Smooth muscle cell (in vitro differentiated cells): Measurements from ENCODE around the gene FCER2. TPM values are rescaled to one million over a fixed set of nuclear protein-coding genes. Genes with fewer than 3 reads are reported as not detected.

Source experiments
- DNase-seq: peaks from one replicate; lab custom pipeline; 2025; ENCODE audit not compliant: unreplicated experiment; lab: John Stamatoyannopoulos, UW
- H2AFZ ChIP-seq: fragments of 200-600 bp; sonication (generic); 2 replicates; pipeline ENCODE4 v1.6.0; 2016; ENCODE audit warnings: antibody characterized with exemption, low read depth, mild to moderate bottlenecking
- H3F3A ChIP-seq: fragments of 200-600 bp; sonication (generic); 2 replicates; pipeline ENCODE4 v1.6.0; 2017; ENCODE audit warnings: antibody characterized with exemption, low read depth
- H3K27ac ChIP-seq: fragments of 200-600 bp; sonication (generic); 2 replicates; pipeline ENCODE4 v1.5.1; 2016; ENCODE audit warnings: low read depth, mild to moderate bottlenecking
- H3K27me3 ChIP-seq: fragments of 200-600 bp; sonication (generic); 2 replicates; pipeline ENCODE4 v1.6.1; 2016; ENCODE audit warnings: low read depth, mild to moderate bottlenecking
- H3K36me3 ChIP-seq: fragments of 200-600 bp; sonication (generic); 2 replicates; pipeline ENCODE4 v1.5.1; 2016; ENCODE audit warnings: low read depth
- H3K4me1 ChIP-seq: fragments of 200-600 bp; sonication (generic); 2 replicates; pipeline ENCODE4 v1.5.1; 2016; ENCODE audit warnings: low read depth
- H3K4me2 ChIP-seq: fragments of 200-600 bp; sonication (generic); 2 replicates; pipeline ENCODE4 v1.6.0; 2016; ENCODE audit warnings: mild to moderate bottlenecking
- H3K4me3 ChIP-seq: fragments of 200-600 bp; sonication (generic); 2 replicates; pipeline ENCODE4 v1.5.1; 2016; ENCODE audit warnings: mild to moderate bottlenecking
- H3K79me2 ChIP-seq: fragments of 200-600 bp; sonication (generic); 2 replicates; pipeline ENCODE4 v1.6.0; 2016; ENCODE audit warnings: low read depth, mild to moderate bottlenecking
- H3K9ac ChIP-seq: fragments of 200-600 bp; sonication (generic); 2 replicates; pipeline ENCODE4 v1.6.0; 2016; ENCODE audit warnings: low read depth
- H3K9me3 ChIP-seq: fragments of 200-600 bp; sonication (generic); replicated peaks from 2 replicates; pipeline ENCODE4 v1.5.1; 2016; ENCODE audit warnings: low read depth
- H4K20me1 ChIP-seq: fragments of 200-600 bp; sonication (generic); 2 replicates; pipeline ENCODE4 v1.6.0; 2016; ENCODE audit warnings: low read depth
- WGBS: methylation state at CpG from one replicate; pipeline ENCODE4 v1.1.7; 2016; ENCODE audit warnings: low lambda C conversion rate; 5-methylcytosine and 5-hydroxymethylcytosine counted together
- polyA plus RNA-seq: library from polyadenylated mRNA; unstranded; fragments of >200 nt; fragmentation: Nextera tagmentation; extraction: Ambion mirVana; gene quantifications from 2 replicates; pipeline ENCODE4 v1.2.1, GENCODE V29; 2016
- total RNA-seq: library from RNA; depleted of rRNA; stranded (reverse); fragments of >200 nt; gene quantifications from 2 replicates; pipeline ENCODE4 v1.2.3, GENCODE V29; 2014
- TF ChIP-seq, protein P1 (sequence below): fragments of 200-600 bp; sonication (generic); IDR thresholded peaks from 2 replicates; pipeline ENCODE4 v1.5.1; 2017; ENCODE audit warnings: borderline replicate concordance, mild to moderate bottlenecking, antibody characterized with exemption; ENCODE audit not compliant: insufficient read depth, poor library complexity, severe bottlenecking

FCER2 gene
- total and polyA plus RNA-seq, 2 experiments from 2014 or later, result not detected

DNA sequence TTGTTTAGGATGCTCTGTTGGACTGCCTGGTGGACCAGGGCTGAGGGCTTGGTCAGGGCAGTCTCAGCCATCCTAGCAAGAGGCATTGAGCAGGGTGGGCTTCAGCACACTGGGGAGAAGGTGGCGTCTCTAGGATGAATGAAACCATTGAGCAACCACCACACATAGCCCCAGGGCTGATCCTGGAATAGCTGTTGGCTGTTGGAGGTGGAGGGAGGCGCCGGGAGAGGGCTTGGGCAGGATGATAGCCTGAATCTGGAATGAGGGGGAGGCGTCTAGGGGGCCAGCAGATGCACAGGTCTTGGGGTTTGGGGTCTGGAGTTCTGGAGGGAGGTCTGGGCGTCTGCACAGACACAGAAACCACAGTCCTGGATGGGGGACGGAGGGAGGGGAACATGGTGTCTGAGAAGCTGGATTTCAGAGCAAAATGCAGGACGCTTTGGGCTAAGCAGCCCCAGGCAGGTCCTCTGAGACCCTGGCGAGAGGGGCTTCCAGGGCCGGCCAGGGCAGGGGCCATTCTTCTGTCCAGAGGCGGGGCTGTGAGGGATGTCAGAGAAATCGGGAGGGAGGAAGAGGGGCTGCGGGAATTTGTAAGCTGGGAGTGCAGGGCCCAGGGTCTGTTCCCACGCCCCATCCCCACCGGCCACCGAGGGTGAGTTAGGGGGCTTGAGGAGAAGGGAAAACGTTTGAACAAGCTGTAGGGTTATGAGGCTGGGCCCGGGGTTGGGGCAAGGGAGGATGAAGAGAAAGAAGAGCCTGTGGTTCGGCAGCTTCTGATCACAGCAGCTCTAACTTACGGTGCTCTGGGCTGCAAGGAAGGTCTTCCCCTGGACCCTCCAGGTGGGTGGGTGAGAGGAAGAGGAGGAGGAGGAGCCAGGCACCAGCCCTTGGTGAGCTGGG is 16.1 kb downstream of the FCER2 start:
- no peak overlapping the region for H3K9ac ChIP-seq
- H3K27me3 ChIP-seq, result no peaks in the 10 kb centered on the region
- 64% methylated on average over 15 of the region's 19 CpGs for WGBS
- H3K9me3 ChIP-seq, result no peaks in the 10 kb centered on the region
- TF ChIP-seq, protein P1, sequence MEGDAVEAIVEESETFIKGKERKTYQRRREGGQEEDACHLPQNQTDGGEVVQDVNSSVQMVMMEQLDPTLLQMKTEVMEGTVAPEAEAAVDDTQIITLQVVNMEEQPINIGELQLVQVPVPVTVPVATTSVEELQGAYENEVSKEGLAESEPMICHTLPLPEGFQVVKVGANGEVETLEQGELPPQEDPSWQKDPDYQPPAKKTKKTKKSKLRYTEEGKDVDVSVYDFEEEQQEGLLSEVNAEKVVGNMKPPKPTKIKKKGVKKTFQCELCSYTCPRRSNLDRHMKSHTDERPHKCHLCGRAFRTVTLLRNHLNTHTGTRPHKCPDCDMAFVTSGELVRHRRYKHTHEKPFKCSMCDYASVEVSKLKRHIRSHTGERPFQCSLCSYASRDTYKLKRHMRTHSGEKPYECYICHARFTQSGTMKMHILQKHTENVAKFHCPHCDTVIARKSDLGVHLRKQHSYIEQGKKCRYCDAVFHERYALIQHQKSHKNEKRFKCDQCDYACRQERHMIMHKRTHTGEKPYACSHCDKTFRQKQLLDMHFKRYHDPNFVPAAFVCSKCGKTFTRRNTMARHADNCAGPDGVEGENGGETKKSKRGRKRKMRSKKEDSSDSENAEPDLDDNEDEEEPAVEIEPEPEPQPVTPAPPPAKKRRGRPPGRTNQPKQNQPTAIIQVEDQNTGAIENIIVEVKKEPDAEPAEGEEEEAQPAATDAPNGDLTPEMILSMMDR, result no peak
- H3K27ac ChIP-seq, result no peak overlapping the region
- H3K36me3 ChIP-seq, result no peaks in the 10 kb centered on the region
- no peak overlapping the region for H2AFZ ChIP-seq
- no peak overlapping the region for H3K4me3 ChIP-seq
- no peak for DNase-seq
- no peaks in the 10 kb centered on the region for H3K4me1 ChIP-seq
- H3K79me2 ChIP-seq, result peaks cover 4% of the 10 kb centered on the region
- no peak overlapping the region for H3K4me2 ChIP-seq
- H3F3A ChIP-seq, result no peaks in the 10 kb centered on the region
- peaks cover 36% of the 10 kb centered on the region for H4K20me1 ChIP-seq

DNA sequence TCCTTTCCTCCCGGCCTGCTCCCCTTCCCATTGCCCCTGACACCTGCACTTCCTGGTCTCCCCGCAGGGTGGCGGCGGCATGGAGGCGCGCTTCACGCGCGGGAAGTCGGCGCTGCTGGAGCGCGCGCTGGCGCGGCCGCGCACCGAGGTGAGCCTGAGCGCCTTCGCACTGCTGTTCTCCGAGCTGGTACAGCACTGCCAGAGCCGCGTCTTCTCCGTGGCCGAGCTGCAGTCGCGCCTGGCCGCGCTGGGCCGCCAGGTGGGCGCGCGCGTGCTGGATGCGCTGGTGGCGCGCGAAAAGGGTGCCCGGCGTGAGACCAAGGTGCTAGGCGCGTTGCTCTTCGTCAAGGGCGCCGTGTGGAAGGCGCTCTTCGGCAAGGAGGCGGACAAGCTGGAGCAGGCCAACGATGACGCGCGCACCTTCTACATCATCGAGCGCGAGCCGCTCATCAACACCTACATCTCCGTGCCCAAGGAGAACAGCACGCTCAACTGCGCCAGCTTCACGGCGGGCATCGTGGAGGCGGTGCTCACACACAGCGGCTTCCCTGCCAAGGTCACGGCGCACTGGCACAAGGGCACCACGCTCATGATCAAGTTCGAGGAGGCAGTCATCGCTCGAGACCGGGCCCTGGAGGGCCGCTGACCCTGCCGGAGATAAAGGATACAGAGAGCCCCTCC is 19.6 kb downstream of the FCER2 start:
- no peaks in the 10 kb centered on the region for H3F3A ChIP-seq
- H3K36me3 ChIP-seq, result no peaks in the 10 kb centered on the region
- 95% methylated on average over 39 of the region's 74 CpGs for WGBS
- no peak overlapping the region for H2AFZ ChIP-seq
- no peak overlapping the region for H3K27ac ChIP-seq
- TF ChIP-seq, protein P1, result no peak
- H3K4me3 ChIP-seq, result no peak overlapping the region
- no peak overlapping the region for H3K4me2 ChIP-seq
- no peaks in the 10 kb centered on the region for H3K9me3 ChIP-seq
- no peak overlapping the region for H3K9ac ChIP-seq
- no peak for DNase-seq
- no peaks in the 10 kb centered on the region for H3K4me1 ChIP-seq
- peaks cover 4% of the 10 kb centered on the region for H3K27me3 ChIP-seq
- H4K20me1 ChIP-seq, result peaks cover 36% of the 10 kb centered on the region
- H3K79me2 ChIP-seq, result peaks cover 5% of the 10 kb centered on the region

DNA sequence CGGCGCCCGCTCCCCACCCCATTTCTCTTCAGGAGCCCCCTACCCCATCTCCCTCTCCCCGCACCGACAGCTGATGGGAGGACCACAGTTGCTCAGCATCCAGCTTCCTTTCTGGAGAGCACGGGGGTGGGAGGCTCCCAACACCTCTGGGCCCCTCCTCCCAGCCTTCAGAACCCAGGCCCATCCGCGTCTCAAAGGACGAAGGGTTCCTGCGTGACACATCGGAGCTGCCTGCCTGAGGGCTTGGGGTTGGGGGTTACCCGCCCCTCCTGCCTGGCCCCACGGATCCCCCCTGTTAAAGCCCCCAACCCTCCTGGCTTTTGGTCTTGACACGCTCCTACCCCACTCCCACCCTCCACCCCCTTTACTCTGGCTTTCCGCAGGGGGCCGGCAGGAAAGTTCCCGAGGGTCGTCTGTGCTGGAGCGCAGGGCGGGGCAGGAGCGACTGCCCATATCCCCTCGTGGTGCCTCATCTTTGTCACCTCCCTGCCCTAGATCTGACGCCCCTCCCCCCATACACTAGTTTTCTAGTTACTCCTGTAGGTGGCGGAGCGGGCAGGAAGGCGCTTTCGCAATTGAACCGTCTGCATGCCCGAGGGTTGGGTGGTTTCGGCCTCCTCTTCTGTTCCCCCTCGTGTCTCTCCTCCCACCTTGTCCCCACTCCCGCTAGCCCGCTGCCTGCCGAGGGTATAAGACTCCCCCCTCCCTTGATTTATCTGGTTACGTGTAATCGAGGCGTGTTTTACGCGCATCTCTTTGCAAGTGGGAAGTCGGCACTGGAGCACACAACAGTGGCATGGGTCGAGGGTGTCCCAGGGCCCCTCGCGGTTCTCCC is 20.4 kb downstream of the FCER2 start:
- Histone ChIP-seq H3K4me1 (no peaks in the 10 kb centered on the region), H3K4me3 (peak overlapping the region; percentile 100), H3K4me2 (peak overlapping the region; percentile 97), H3K36me3 (no peaks in the 10 kb centered on the region), H3K79me2 (peaks cover 5% of the 10 kb centered on the region), H2AFZ (peak overlapping the region; percentile 100), H3K9ac (peak overlapping the region; percentile 91), H3K27me3 (peaks cover 10% of the 10 kb centered on the region), H3K9me3 (no peaks in the 10 kb centered on the region), H3K27ac (no peak overlapping the region), H3F3A (no peaks in the 10 kb centered on the region), H4K20me1 (peaks cover 36% of the 10 kb centered on the region)
- DNase-seq, result peak; percentile 22
- TF ChIP-seq, protein P1, result peak; percentile 35
- 35% methylated on average over 34 of the region's 43 CpGs for WGBS
